ENCODE data around the gene MT1B. TPM values are rescaled to one million over a fixed set of nuclear protein-coding genes. Genes with fewer than 3 reads are reported as not detected.

The MT1B gene
- polyA plus RNA-seq, 1 experiment: not detected

- CTCF ChIA-PET: no interaction called here
- POLR2A ChIA-PET: no interaction called here
- no peaks in the 10 kb centered on the region; the same call in 1 of the 2 replicates for H3K9me3 ChIP-seq (ENCODE audit: control insufficient read depth, insufficient read depth, low read length)
- no peak overlapping the region for H3K4me3 ChIP-seq (ENCODE audit: low read depth, low read length)
- TF ChIP-seq, protein P1, sequence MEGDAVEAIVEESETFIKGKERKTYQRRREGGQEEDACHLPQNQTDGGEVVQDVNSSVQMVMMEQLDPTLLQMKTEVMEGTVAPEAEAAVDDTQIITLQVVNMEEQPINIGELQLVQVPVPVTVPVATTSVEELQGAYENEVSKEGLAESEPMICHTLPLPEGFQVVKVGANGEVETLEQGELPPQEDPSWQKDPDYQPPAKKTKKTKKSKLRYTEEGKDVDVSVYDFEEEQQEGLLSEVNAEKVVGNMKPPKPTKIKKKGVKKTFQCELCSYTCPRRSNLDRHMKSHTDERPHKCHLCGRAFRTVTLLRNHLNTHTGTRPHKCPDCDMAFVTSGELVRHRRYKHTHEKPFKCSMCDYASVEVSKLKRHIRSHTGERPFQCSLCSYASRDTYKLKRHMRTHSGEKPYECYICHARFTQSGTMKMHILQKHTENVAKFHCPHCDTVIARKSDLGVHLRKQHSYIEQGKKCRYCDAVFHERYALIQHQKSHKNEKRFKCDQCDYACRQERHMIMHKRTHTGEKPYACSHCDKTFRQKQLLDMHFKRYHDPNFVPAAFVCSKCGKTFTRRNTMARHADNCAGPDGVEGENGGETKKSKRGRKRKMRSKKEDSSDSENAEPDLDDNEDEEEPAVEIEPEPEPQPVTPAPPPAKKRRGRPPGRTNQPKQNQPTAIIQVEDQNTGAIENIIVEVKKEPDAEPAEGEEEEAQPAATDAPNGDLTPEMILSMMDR (IDR thresholded peaks at IDR 0.05; ENCODE audit: low read depth, low read length): no peak
- peaks cover 86% of the 10 kb centered on the region for H3K27me3 ChIP-seq (ENCODE audit: control insufficient read depth, insufficient read depth, low read length)
- DNase-seq (ENCODE audit: low read depth, low spot score): no peak
- H3K27ac ChIP-seq (ENCODE audit: low read depth, low read length): no peak overlapping the region
These were observed 11.6 kb upstream of the MT1B start for GRCh38 chr16:56640076-56640475.

- TF ChIP-seq, protein P1 (IDR thresholded peaks at IDR 0.05; ENCODE audit: low read depth, low read length): no peak
These were observed 10.5 kb upstream of the MT1B start for GRCh38 chr16:56641166-56641565.

DNA sequence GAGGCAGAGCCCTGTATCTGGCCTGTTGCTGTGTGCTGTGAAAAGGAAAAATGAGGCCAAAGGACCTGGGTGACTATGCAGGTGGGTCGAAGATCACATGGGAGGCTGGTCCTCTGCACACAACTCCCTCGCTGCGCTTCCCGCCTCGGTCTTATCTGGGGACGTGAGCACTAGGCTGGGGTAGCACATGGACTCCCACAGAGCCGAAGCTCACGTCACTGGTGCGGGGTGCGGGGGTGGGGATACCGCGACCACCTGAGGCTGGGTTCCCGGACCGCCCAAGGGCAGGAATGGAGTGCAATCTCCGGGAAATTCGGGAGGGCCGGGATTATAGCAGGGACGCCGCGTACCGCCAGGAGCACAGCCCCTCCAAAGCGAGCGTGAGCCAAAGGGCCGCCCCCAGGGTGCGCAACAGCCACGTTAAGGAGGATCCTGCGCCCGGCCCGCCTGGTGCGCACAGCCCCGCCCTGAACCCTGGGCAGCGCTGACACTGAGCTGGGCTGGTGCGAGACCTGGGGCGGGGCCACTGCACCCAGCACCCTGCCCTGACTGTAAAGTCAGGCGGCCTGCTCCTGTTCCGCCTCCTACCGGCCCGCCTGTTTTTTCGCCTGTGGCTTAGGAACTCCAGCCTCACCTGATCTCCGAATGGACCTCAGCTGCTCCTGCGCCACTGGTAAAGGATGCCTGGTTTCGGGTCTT, 8.5 kb upstream of the MT1B start:
- Histone ChIP-seq H3K9me3 (ENCODE audit: control insufficient read depth, insufficient read depth, low read length) (no peaks in the 10 kb centered on the region; the same call in 1 of the 2 replicates), H3K27ac (ENCODE audit: low read depth, low read length) (no peak overlapping the region), H3K4me3 (ENCODE audit: low read depth, low read length) (peak overlapping the region; percentile 22; the same call in 1 of the 2 replicates), H3K27me3 (ENCODE audit: control insufficient read depth, insufficient read depth, low read length) (peaks cover 91% of the 10 kb centered on the region)
- ChIA-PET CTCF (interaction anchor here (1.3 kb wide), 1 partner anchor 59 kb away, joined by 3 read pairs; no protein-coding TSS in a partner anchor), POLR2A (interaction anchor here (1.0 kb wide), 1 partner anchor 18 kb away, joined by 3 read pairs; the partner anchor contains the start of gene MT1E)
- no peak for DNase-seq (ENCODE audit: low read depth, low spot score)
- TF ChIP-seq, protein P1 (IDR thresholded peaks at IDR 0.05; ENCODE audit: low read depth, low read length): peak; percentile 31; the same call in 1 of the 2 replicates

More at GRCh38 chr16:56641166-56641565, 10.5 kb upstream of the MT1B start:
- no peaks in the 10 kb centered on the region; the same call in 1 of the 2 replicates for H3K9me3 ChIP-seq (ENCODE audit: control insufficient read depth, insufficient read depth, low read length)
- CTCF ChIA-PET: no interaction called here
- DNase-seq (ENCODE audit: low read depth, low spot score): no peak
- H3K27me3 ChIP-seq (ENCODE audit: control insufficient read depth, insufficient read depth, low read length): peaks cover 87% of the 10 kb centered on the region
- H3K27ac ChIP-seq (ENCODE audit: low read depth, low read length): no peak overlapping the region
- POLR2A ChIA-PET: interaction anchor here (1.1 kb wide), 1 partner anchor 33 kb away, joined by 3 read pairs; the partner anchor contains the start of gene MT2A
- no peak overlapping the region for H3K4me3 ChIP-seq (ENCODE audit: low read depth, low read length)

GRCh38 chr16:56643833-56644232, 7.9 kb upstream of the MT1B start:
- H3K27ac ChIP-seq (ENCODE audit: low read depth, low read length): no peak overlapping the region
- H3K4me3 ChIP-seq (ENCODE audit: low read depth, low read length): no peak overlapping the region
- peaks cover 91% of the 10 kb centered on the region for H3K27me3 ChIP-seq (ENCODE audit: control insufficient read depth, insufficient read depth, low read length)
- CTCF ChIA-PET: interaction anchor here (1.3 kb wide), 1 partner anchor 58 kb away, joined by 3 read pairs; no protein-coding TSS in a partner anchor
- TF ChIP-seq, protein P1 (IDR thresholded peaks at IDR 0.05; ENCODE audit: low read depth, low read length): no peak
- no peak for DNase-seq (ENCODE audit: low read depth, low spot score)
- H3K9me3 ChIP-seq (ENCODE audit: control insufficient read depth, insufficient read depth, low read length): no peaks in the 10 kb centered on the region; the same call in 1 of the 2 replicates
- POLR2A ChIA-PET: interaction anchor here (1.0 kb wide), 1 partner anchor 18 kb away, joined by 3 read pairs; the partner anchor contains the start of gene MT1E

- DNase-seq (ENCODE audit: low read depth, low spot score): no peak
- Histone ChIP-seq H3K4me3 (ENCODE audit: low read depth, low read length) (no peak overlapping the region), H3K27me3 (ENCODE audit: control insufficient read depth, insufficient read depth, low read length) (peaks cover 86% of the 10 kb centered on the region), H3K9me3 (ENCODE audit: control insufficient read depth, insufficient read depth, low read length) (no peaks in the 10 kb centered on the region; the same call in 1 of the 2 replicates), H3K27ac (ENCODE audit: low read depth, low read length) (no peak overlapping the region)
- TF ChIP-seq, protein P1 (IDR thresholded peaks at IDR 0.05; ENCODE audit: low read depth, low read length): no peak
- POLR2A ChIA-PET: no interaction called here
- CTCF ChIA-PET: no interaction called here
These were observed 6.4 kb upstream of the MT1B start for GRCh38 chr16:56645311-56645710.
